HUDEP-2 (cell line): Measurements from ENCODE around the gene MAST1.
"Not testable (repeated sequence)": the region's sequence is repeated elsewhere in the genome, so short reads cannot be mapped to it uniquely, and the experiment has no call there.

Experiments used
- DNase-seq, 76 experiments: peaks; one replicate each; lab custom pipeline; 2025; ENCODE audit not compliant: unreplicated experiment in 76 of 76; lab: John Stamatoyannopoulos, UW

The MAST1 gene

GRCh38 chr19:12800466-12800770, 37.9 kb upstream of the MAST1 start:
- peak in 17 of 76 experiments; percentile 60 to 89 (median 79) for DNase-seq

- DNase-seq, result peak in 8 of 76 experiments; percentile 12 to 60 (median 32)
Measured at GRCh38 chr19:12800923-12801465, 37.3 kb upstream of the MAST1 start.

- DNase-seq, result peak in 71 of 76 experiments; percentile 36 to 96 (median 86)
Measured at GRCh38 chr19:12801466-12802266, 36.6 kb upstream of the MAST1 start, which contains the start of the genes PRDX2 and THSD8. Gene PRDX2, minus strand, starts transcription at chr19:12801800. Its CDS starts 539 bp downstream, at chr19:12801261. Gene THSD8, plus strand, starts transcription at chr19:12802069. Its CDS starts 3 bp downstream, at chr19:12802072.

- DNase-seq, result peak in 3 of 76 experiments; percentile 56 to 60 (median 58)
Measured at GRCh38 chr19:12802267-12803106, 35.8 kb upstream of the MAST1 start.

- no peak for DNase-seq
Measured at GRCh38 chr19:12804051-12804450, 34.3 kb upstream of the MAST1 start.

GRCh38 chr19:12806242-12807081, 31.9 kb upstream of the MAST1 start, which contains the start of gene RNASEH2A:
Gene RNASEH2A, plus strand, starts transcription at chr19:12806584. Its CDS starts 90 bp downstream, at chr19:12806674.
- DNase-seq, result peak in 73 of 76 experiments; percentile 33 to 95 (median 85)

- no peak for DNase-seq
Measured at GRCh38 chr19:12815088-12815487, 23.2 kb upstream of the MAST1 start.

GRCh38 chr19:12817188-12817587, 21.1 kb upstream of the MAST1 start:
- DNase-seq, result not testable (repeated sequence)

GRCh38 chr19:12817810-12818209, 20.5 kb upstream of the MAST1 start:
- DNase-seq, result not testable (repeated sequence)

GRCh38 chr19:12821761-12822160, 16.6 kb upstream of the MAST1 start:
- DNase-seq, result no peak

GRCh38 chr19:12825254-12826131, 12.8 kb upstream of the MAST1 start:
- peak in 14 of 76 experiments; percentile 9 to 58 (median 26) for DNase-seq

- peak in 62 of 76 experiments; percentile 19 to 81 (median 59) for DNase-seq
Measured at GRCh38 chr19:12828494-12828893, 9.8 kb upstream of the MAST1 start.

- DNase-seq, result no peak
Measured at GRCh38 chr19:12833418-12833737, 4.9 kb upstream of the MAST1 start.

- DNase-seq, result peak in 22 of 76 experiments; percentile 17 to 58 (median 32)
Measured at GRCh38 chr19:12833738-12834565, 4.4 kb upstream of the MAST1 start.

GRCh38 chr19:12834566-12834943, 3.8 kb upstream of the MAST1 start, which contains the start of gene RTBDN:
Gene RTBDN, minus strand, starts transcription at chr19:12834579. Its CDS starts 4,600 bp downstream, at chr19:12829979.
- DNase-seq, result peak in 1 of 76 experiments; percentile 12

GRCh38 chr19:12834976-12835757, 3.1 kb upstream of the MAST1 start:
- DNase-seq, result peak in 46 of 76 experiments; percentile 28 to 67 (median 47)

GRCh38 chr19:12836529-12836863, 1.8 kb upstream of the MAST1 start:
- DNase-seq, result peak in 2 of 76 experiments; percentile 15 to 32

- no peak for DNase-seq
Measured at GRCh38 chr19:12837225-12837624, 1.1 kb upstream of the MAST1 start.
